ENCODE measurements around the gene MDM2. TPM values are rescaled to one million over a fixed set of nuclear protein-coding genes. Genes with fewer than 3 reads are reported as not detected.

Gene MDM2
- total and polyA plus RNA-seq, 2 donors (not counting 1 experiment from before 2014, with no cell fraction given) = 6.1 to 78.7 TPM

DNA sequence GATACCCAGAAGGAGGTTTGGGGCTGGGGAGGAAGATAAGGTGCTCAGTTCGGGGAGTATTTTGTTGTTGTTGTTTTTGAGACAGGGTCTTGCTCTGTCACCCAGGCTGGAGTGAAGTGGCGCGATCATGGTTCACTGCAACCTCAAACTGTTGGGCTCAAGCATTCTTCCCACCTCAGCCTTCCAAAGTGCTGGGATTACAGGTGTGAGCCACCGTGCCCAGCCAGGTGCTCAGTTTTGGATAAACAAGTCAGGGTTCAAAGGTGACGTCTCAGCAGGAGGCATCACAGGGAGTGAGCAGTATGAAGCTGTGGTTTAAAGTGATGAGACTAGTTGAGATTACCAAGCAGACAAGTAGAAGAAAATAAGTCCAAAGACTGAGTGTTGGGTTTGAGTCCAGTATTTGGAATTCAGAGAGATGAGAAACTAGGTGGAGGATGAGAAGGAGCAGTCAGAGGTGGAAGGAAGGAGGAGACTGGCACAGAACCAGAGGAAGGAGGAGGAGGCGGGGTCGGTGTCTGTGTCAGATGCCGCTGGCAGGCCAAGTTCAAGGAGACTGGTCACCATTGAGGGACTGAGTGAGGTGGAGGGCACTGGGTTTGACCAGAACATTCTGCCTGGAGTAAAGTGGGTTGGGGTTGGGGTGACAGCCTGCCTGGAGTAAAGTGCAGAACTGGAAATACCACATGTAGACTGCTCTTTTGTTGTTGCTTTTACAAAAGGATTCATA is 45.9 kb upstream of the MDM2 start:
- TF ChIP-seq EZH2 (IDR thresholded peaks at IDR 0.05; ENCODE audit: borderline replicate concordance, insufficient read depth, low read depth, low read length, poor library complexity, severe bottlenecking) (no peak), CTCF (IDR thresholded peaks at IDR 0.05) (no peak)
- DNase-seq (no peak), ATAC-seq (ENCODE audit: low read depth) (no peak)
- ChIA-PET CTCF (no interaction called here), POLR2A (no interaction called here)
- Mint-ChIP-seq H3K27ac (no peak overlapping the region), H3K4me1 (no peaks in the 10 kb centered on the region), H3K27me3 (no peaks in the 10 kb centered on the region), H3K9me3 (ENCODE audit: insufficient read depth) (no peaks in the 10 kb centered on the region), H3K4me3 (no peak overlapping the region)
- Histone ChIP-seq H3K4me2 (replicated peaks; ENCODE audit: low read depth, low read length, poor library complexity, severe bottlenecking) (no peak overlapping the region), H3K27ac (ENCODE audit: low read length in 2 of 2) (no peak overlapping the region), H3K79me2 (ENCODE audit: control insufficient read depth, insufficient read depth, low read length) (no peaks in the 10 kb centered on the region), H2AFZ (ENCODE audit: insufficient read depth, low read depth, low read length, poor library complexity, severe bottlenecking) (no peak overlapping the region), H3K4me3 (ENCODE audit: control extremely low read depth in 1 of 5, extremely low read depth in 1 of 5, insufficient read depth in 1 of 5, low read depth in 2 of 5, low read length in 4 of 5) (no peak overlapping the region), H3K9ac (ENCODE audit: low read length) (no peak overlapping the region), H3K4me1 (ENCODE audit: control insufficient read depth in 2 of 2, insufficient read depth in 2 of 2, low read length in 2 of 2) (no peaks in the 10 kb centered on the region), H3K36me3 (replicated peaks in 1 of 2; ENCODE audit: control extremely low read depth in 1 of 2, control insufficient read depth in 1 of 2, extremely low read depth in 1 of 2, insufficient read depth in 2 of 2, low read length in 1 of 2) (peaks cover 0 to 38% of the 10 kb centered on the region in 2 experiments), H3K27me3 (replicated peaks in 1 of 4; ENCODE audit: control extremely low read depth in 1 of 4, control insufficient read depth in 3 of 4, insufficient read depth in 4 of 4, low read length in 3 of 4) (no peaks in the 10 kb centered on the region), H4K20me1 (ENCODE audit: control insufficient read depth, insufficient read depth, low read length, poor library complexity, severe bottlenecking) (no peaks in the 10 kb centered on the region), H3K9me3 (ENCODE audit: control extremely low read depth in 1 of 3, control insufficient read depth in 2 of 3, insufficient read depth in 1 of 3, low read length in 2 of 3) (no peaks in the 10 kb centered on the region)
- intact Hi-C loops (cut with micrococcal nuclease) = no loop called here
- 94% methylated on average over 7 of the region's 8 CpGs for WGBS (ENCODE audit: insufficient coverage)

GRCh38 chr12:68762691-68763090 is 45.3 kb upstream of the MDM2 start:
- Mint-ChIP-seq H3K4me3 (no peak overlapping the region), H3K27me3 (no peaks in the 10 kb centered on the region), H3K9me3 (ENCODE audit: insufficient read depth) (no peaks in the 10 kb centered on the region), H3K4me1 (no peaks in the 10 kb centered on the region), H3K27ac (no peak overlapping the region)
- Histone ChIP-seq H2AFZ (ENCODE audit: insufficient read depth, low read depth, low read length, poor library complexity, severe bottlenecking) (no peak overlapping the region), H3K79me2 (ENCODE audit: control insufficient read depth, insufficient read depth, low read length) (no peaks in the 10 kb centered on the region), H3K36me3 (replicated peaks in 1 of 2; ENCODE audit: control extremely low read depth in 1 of 2, control insufficient read depth in 1 of 2, extremely low read depth in 1 of 2, insufficient read depth in 2 of 2, low read length in 1 of 2) (peaks cover 0 to 38% of the 10 kb centered on the region in 2 experiments), H3K4me3 (ENCODE audit: control extremely low read depth in 1 of 5, extremely low read depth in 1 of 5, insufficient read depth in 1 of 5, low read depth in 2 of 5, low read length in 4 of 5) (no peak overlapping the region), H3K27ac (ENCODE audit: low read length in 2 of 2) (no peak overlapping the region), H3K27me3 (replicated peaks in 1 of 4; ENCODE audit: control extremely low read depth in 1 of 4, control insufficient read depth in 3 of 4, insufficient read depth in 4 of 4, low read length in 3 of 4) (no peaks in the 10 kb centered on the region), H3K9me3 (ENCODE audit: control extremely low read depth in 1 of 3, control insufficient read depth in 2 of 3, insufficient read depth in 1 of 3, low read length in 2 of 3) (no peaks in the 10 kb centered on the region), H4K20me1 (ENCODE audit: control insufficient read depth, insufficient read depth, low read length, poor library complexity, severe bottlenecking) (no peaks in the 10 kb centered on the region), H3K4me1 (ENCODE audit: control insufficient read depth in 2 of 2, insufficient read depth in 2 of 2, low read length in 2 of 2) (no peaks in the 10 kb centered on the region), H3K4me2 (replicated peaks; ENCODE audit: low read depth, low read length, poor library complexity, severe bottlenecking) (no peak overlapping the region), H3K9ac (ENCODE audit: low read length) (no peak overlapping the region)
- POLR2A ChIA-PET = no interaction called here
- intact Hi-C loops (cut with micrococcal nuclease) = no loop called here
- TF ChIP-seq EZH2 (IDR thresholded peaks at IDR 0.05; ENCODE audit: borderline replicate concordance, insufficient read depth, low read depth, low read length, poor library complexity, severe bottlenecking) = no peak
- no peak for TF ChIP-seq CTCF (IDR thresholded peaks at IDR 0.05)
- ATAC-seq (ENCODE audit: low read depth) (no peak), DNase-seq (no peak)
- WGBS (ENCODE audit: insufficient coverage) = 100% methylated on average over 2 of the region's 3 CpGs
- CTCF ChIA-PET = no interaction called here
